COR-L47 (cell line): ENCODE data around the gene KAZN.
A peak's percentile ranks its signal among the peaks of the same experiment; 100 is the strongest.
"Not testable (repeated sequence)": the region's sequence is repeated elsewhere in the genome, so short reads cannot be mapped to it uniquely, and the experiment has no call there.

Experiments used
- DNase-seq: peaks from one replicate; lab custom pipeline; 2025; lab: John Stamatoyannopoulos, UW

Gene KAZN

DNA sequence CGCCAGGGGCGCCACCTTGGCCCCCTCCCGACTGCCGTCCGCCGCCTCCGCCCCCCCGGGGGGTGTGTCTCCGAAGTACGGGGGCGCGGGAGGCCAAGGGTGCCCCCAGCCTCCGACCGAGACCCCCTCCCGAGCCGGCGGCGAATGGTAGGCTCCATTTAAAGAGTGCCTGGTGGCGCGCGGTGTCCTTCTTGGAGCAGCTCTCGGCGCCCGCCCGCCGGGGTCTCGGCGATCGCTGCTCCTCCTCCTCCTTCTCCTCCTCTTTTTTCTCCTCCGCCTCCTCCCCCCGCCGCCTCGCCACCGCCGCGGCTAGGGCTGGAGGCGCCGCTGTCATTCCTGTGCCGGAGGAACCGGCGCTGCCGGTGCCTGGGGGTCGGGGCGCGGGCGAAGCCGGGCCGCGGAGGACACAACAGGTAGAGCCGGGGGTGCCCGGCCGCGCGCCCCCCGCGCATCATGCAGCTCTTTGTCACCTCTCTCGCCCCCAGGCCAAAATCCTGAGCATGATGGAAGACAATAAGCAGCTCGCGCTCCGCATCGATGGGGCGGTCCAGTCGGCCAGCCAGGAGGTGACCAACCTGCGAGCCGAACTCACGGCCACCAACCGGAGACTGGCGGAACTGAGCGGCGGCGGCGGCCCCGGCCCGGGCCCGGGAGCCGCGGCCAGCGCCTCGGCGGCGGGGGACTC, at the start of gene KAZN:
KAZN (plus strand) TSS at position 188 of the 685 bp plus-strand sequence.
- DNase-seq: no peak

GRCh38 chr1:14549897-14550620, 48.4 kb upstream of the KAZN start:
- no peak for DNase-seq

- no peak for DNase-seq
Observed at GRCh38 chr1:14551386-14551785, 47.1 kb upstream of the KAZN start.

- DNase-seq: no peak
Observed at GRCh38 chr1:14552246-14552965, 46.1 kb upstream of the KAZN start.

DNA sequence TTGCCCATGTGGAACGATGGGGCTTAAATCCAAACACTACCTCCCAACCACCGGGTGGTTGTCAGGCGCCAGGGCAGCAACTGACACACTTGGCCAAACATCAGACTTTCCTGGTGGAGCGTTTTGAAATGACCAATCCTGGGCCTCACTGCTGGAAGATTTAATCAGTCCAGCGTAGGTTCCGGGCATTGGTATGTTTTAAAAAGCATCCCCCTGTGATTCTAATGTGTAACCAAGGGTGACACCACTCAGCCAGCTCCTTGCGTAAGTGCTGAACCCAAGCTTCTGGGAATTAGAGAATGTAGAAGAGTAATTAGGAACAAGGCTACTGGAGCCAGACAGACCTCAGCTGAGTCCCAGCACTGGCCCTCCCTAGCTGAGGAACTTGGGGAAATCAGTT, 44.8 kb upstream of the KAZN start:
- no peak for DNase-seq

GRCh38 chr1:14555091-14555490, 43.4 kb upstream of the KAZN start:
- DNase-seq: no peak

- DNase-seq: no peak
Observed at GRCh38 chr1:14561014-14561693, 37.3 kb upstream of the KAZN start.

- DNase-seq: no peak
Observed at GRCh38 chr1:14565090-14565489, 33.4 kb upstream of the KAZN start.

DNA sequence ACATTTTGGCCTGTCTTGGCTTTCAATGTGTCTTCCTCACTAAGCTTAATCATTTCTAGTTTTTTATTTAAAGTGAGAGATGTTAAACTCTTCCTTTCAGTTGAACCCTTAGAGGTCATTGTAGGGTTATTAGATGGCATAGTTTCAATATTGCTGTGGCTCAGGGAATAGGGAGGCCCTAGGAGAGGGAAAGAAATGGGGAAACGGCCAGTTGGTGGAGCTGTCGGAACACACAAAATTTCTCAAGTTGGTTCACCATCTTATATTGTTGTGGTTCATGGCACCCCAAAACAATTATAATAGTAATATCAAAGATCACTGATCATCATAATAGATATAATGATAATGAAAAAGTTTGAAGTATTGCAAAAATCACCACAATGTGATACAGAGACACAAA, 31.4 kb upstream of the KAZN start:
- no peak for DNase-seq

- no peak for DNase-seq
Observed at GRCh38 chr1:14567903-14568302, 30.6 kb upstream of the KAZN start.

DNA sequence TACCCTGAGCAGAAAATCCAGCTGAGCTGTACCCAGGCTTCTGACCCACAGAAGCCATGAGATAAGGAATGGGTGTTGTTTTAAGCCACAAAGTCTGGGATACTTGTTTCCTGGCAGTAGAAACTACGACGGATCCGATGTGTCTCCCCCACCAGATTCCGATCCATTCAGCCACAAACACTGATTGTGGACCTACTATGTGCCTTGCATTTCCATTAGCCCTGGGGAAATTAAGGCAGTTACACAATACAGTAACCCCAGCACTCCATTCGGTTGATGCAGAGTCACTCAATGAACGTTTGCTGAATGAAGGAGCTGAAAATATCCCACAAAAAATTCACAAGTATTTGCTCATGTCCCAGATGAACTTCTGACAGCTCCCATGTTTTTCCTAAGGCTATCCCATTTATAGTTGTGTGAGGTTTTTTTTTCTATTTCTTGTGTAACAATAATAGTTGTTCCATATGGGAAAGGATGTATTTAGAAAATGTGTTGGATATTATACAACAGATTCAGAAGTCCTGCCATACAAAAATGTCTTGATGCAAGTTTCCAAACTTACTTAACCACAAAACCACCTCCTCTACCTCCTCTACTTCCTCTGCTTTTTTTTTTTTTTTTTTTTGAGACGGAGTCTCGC, 29.6 kb upstream of the KAZN start:
- DNase-seq: no peak

GRCh38 chr1:14570514-14570913, 28.0 kb upstream of the KAZN start:
- no peak for DNase-seq

GRCh38 chr1:14571810-14572767, 26.4 kb upstream of the KAZN start:
- DNase-seq: peak; percentile 27

- no peak for DNase-seq
Observed at GRCh38 chr1:14572861-14573260, 25.6 kb upstream of the KAZN start.

GRCh38 chr1:14576155-14576554, 22.3 kb upstream of the KAZN start:
- no peak for DNase-seq

DNA sequence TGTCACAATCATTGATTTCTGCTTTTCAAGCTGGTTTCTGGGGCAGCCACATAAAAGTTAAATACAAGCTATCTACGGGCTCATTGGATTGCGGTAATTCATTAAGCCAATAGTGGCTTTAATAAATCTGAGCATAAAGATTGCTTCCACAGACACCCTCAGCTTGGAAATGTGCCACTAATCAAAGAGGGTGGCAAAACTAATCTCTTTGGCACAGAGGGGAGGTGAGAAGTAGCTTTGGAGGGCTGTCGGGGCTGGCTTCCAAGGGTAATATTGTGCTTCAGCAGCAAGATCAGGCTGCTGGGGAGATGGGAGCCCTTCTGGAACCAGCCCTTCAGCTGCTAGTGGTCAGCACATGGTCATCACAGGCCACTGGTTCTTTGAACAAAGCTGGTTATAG, 21.2 kb upstream of the KAZN start:
- no peak for DNase-seq

DNA sequence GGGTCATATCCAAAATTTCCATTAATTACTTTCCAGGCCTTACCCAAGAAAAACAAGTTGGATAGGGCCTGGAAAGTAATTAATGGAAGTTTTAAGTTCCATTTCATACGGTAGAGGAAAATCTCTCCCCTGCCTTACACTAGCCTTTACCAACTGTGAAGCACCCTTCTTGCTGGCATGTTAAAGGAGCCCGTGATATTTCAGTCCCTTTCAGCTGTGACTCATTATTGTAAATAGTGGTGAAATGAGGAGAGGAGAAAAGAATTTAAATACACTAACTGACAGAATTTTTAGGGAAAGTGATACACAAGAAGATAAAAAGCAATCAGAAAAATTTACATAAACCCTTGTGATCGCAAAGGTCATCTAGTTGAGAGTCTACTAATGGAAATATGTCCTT, 20.3 kb upstream of the KAZN start:
- no peak for DNase-seq

DNA sequence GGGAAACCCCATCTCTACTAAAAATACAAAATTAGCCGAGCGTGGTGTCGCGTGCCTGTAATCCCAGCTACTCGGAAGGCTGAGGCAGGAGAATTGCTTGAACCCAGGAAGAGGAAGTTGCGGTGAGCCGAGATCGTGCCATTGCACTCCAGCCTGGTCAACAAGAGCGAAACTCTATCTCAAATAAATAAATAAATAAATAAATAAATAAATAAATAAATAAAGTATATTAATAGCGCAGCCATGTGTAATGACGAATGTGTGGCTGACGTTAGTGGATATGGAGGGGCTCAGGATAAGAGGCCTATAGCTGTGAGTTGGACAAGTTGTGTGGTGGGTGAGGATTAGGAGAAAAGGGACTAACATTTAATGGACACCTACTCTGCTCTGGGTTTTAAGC, 18.2 kb upstream of the KAZN start:
- not testable (repeated sequence) for DNase-seq

GRCh38 chr1:14580986-14581385, 17.5 kb upstream of the KAZN start:
- DNase-seq: no peak

DNA sequence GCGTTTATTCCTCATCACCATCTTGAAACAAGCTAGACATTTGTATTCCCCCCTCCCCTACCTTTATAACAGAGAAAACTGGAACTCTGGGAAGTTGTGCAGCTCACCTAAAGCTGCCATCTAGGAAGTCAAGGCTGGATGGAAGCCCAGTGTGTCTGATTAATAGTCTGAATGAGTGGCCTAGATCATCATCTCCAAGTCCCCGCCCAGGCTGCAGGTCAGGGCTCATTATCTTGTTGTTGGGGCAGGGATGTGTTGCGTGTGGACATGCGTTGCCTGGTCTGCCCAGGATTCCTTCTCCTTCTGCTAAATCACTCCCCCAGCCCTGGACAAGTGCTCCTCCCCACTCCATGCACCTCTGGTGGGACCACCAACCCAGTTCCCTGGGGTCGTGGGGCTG, 14.7 kb upstream of the KAZN start:
- no peak for DNase-seq

- no peak for DNase-seq
Observed at GRCh38 chr1:14585728-14586127, 12.8 kb upstream of the KAZN start.
